ENCODE measurements around the gene SCAMP5. TPM values are rescaled to one million over a fixed set of nuclear protein-coding genes. Genes with fewer than 3 reads are reported as not detected.

The SCAMP5 gene
- total RNA-seq, 6 experiments from 2014 or later: 6.4 to 11.2 (median 6.9) TPM

- H3K9me3 Mint-ChIP-seq: no peaks in the 10 kb centered on the region
- no peak overlapping the region for H3K4me3 Mint-ChIP-seq
- no peak for TF ChIP-seq CTCF (IDR thresholded peaks at IDR 0.05)
- no peak overlapping the region for H3K27ac Mint-ChIP-seq
- DNase-seq: no peak
- H3K4me1 Mint-ChIP-seq (ENCODE audit: low read depth): no peaks in the 10 kb centered on the region
- H3K27me3 Mint-ChIP-seq (ENCODE audit: insufficient read depth): peaks cover 11% of the 10 kb centered on the region
- H3K36me3 Mint-ChIP-seq (ENCODE audit: low read depth): no peaks in the 10 kb centered on the region
Measured at GRCh38 chr15:75007216-75007615, 11.9 kb downstream of the SCAMP5 start.

- TF ChIP-seq CTCF (IDR thresholded peaks at IDR 0.05): no peak
- Mint-ChIP-seq H3K4me1 (ENCODE audit: low read depth) (no peaks in the 10 kb centered on the region), H3K36me3 (ENCODE audit: low read depth) (no peaks in the 10 kb centered on the region), H3K27ac (no peak overlapping the region), H3K9me3 (no peaks in the 10 kb centered on the region), H3K27me3 (ENCODE audit: insufficient read depth) (peaks cover 10% of the 10 kb centered on the region), H3K4me3 (no peak overlapping the region)
- no peak for DNase-seq
Measured at GRCh38 chr15:75008221-75008625, 12.9 kb downstream of the SCAMP5 start.

DNA sequence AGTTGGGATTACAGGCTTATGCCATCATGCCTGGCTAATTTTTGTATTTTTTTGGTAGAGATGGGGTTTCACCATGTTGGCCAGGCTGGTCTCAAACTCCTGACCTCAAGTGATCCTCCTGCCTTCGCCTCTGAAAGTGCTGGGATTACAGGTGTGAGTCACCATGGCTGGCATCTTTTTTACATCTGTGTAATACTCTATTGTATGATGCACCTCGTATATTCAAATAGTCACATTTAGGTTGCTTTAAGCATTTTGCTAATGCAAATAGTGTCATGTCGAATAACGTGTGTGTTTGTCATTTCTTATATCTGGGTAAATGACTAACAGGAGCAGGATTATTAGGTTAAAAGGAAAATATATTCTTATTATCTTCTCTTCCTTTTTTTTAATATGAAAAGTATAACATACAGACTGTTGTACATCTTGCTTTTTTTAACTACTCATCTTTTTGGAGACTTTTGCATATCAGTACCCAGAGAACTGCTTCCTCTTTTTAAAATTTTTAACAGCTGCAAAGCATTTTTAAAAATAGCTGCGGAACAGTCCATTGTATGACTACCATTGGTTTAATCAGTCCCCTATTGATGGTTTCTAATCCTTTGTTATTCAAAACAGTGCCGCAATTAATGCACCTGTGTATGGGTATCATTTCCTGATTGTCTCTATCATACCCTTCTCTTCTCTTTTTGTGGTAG, 13.4 kb downstream of the SCAMP5 start:
- H3K4me3 Mint-ChIP-seq: no peak overlapping the region
- TF ChIP-seq CTCF (IDR thresholded peaks at IDR 0.05): no peak
- no peak overlapping the region for H3K27ac Mint-ChIP-seq
- H3K9me3 Mint-ChIP-seq: no peaks in the 10 kb centered on the region
- no peak for DNase-seq
- no peaks in the 10 kb centered on the region for H3K4me1 Mint-ChIP-seq (ENCODE audit: low read depth)
- H3K27me3 Mint-ChIP-seq (ENCODE audit: insufficient read depth): peaks cover 10% of the 10 kb centered on the region
- H3K36me3 Mint-ChIP-seq (ENCODE audit: low read depth): no peaks in the 10 kb centered on the region

- Mint-ChIP-seq H3K4me3 (no peak overlapping the region), H3K27me3 (ENCODE audit: insufficient read depth) (peaks cover 8% of the 10 kb centered on the region), H3K9me3 (no peaks in the 10 kb centered on the region), H3K36me3 (ENCODE audit: low read depth) (no peaks in the 10 kb centered on the region), H3K27ac (no peak overlapping the region), H3K4me1 (ENCODE audit: low read depth) (no peaks in the 10 kb centered on the region)
- TF ChIP-seq CTCF (IDR thresholded peaks at IDR 0.05): no peak
- no peak for DNase-seq
Measured at GRCh38 chr15:75016431-75016830, 21.1 kb downstream of the SCAMP5 start.

GRCh38 chr15:75019916-75020315, 24.6 kb downstream of the SCAMP5 start:
- Mint-ChIP-seq H3K4me1 (ENCODE audit: low read depth) (peaks cover 6% of the 10 kb centered on the region; the same call in 1 of the 2 replicates), H3K27ac (no peak overlapping the region)
- TF ChIP-seq CTCF (IDR thresholded peaks at IDR 0.05): no peak

More at GRCh38 chr15:75019916-75020315, 24.6 kb downstream of the SCAMP5 start:
- H3K4me3 Mint-ChIP-seq: no peak overlapping the region
- H3K9me3 Mint-ChIP-seq: no peaks in the 10 kb centered on the region
- no peak for DNase-seq
- no peaks in the 10 kb centered on the region for H3K36me3 Mint-ChIP-seq (ENCODE audit: low read depth)
- H3K27me3 Mint-ChIP-seq (ENCODE audit: insufficient read depth): peaks cover 6% of the 10 kb centered on the region
